HG02759 (cell line): ENCODE results near the gene MAPKAPK5.
A peak's percentile ranks its signal among the peaks of the same experiment; 100 is the strongest.
"Not testable (repeated sequence)": the region's sequence is repeated elsewhere in the genome, so short reads cannot be mapped to it uniquely, and the experiment has no call there.

ENCODE experiments used
- ATAC-seq: cut with Tn5 transposase; IDR thresholded peaks from one replicate; pipeline ENCODE4 v1.9.1; 2021; ENCODE audit warnings: mild to moderate bottlenecking, moderate library complexity; ENCODE audit not compliant: unreplicated experiment

The MAPKAPK5 gene

GRCh38 chr12:111841750-111842555 is at the start of gene MAPKAPK5:
MAPKAPK5 (plus strand) TSS chr12:111842228; CDS start chr12:111842734, 506 bp downstream.
- peak; percentile 85 for ATAC-seq

- no peak for ATAC-seq
These were observed 49.2 kb upstream of the MAPKAPK5 start for GRCh38 chr12:111792856-111793235.

- no peak for ATAC-seq
These were observed 43.8 kb upstream of the MAPKAPK5 start for GRCh38 chr12:111798182-111798581.

- no peak for ATAC-seq
These were observed 42.3 kb upstream of the MAPKAPK5 start for GRCh38 chr12:111799758-111800157.

- ATAC-seq, result no peak
These were observed 38.9 kb upstream of the MAPKAPK5 start for GRCh38 chr12:111803038-111803626.

GRCh38 chr12:111803851-111804250 is 38.2 kb upstream of the MAPKAPK5 start:
- ATAC-seq, result no peak

GRCh38 chr12:111806304-111806703 is 35.7 kb upstream of the MAPKAPK5 start:
- no peak for ATAC-seq

- ATAC-seq, result no peak
These were observed 34.8 kb upstream of the MAPKAPK5 start for GRCh38 chr12:111807232-111807631.

- ATAC-seq, result peak; percentile 61
These were observed 28.9 kb upstream of the MAPKAPK5 start for GRCh38 chr12:111812881-111813741.

GRCh38 chr12:111816065-111816615 is 25.9 kb upstream of the MAPKAPK5 start:
- ATAC-seq, result no peak

- ATAC-seq, result not testable (repeated sequence)
These were observed 25.1 kb upstream of the MAPKAPK5 start for GRCh38 chr12:111816898-111817297.

GRCh38 chr12:111818340-111818739 is 23.7 kb upstream of the MAPKAPK5 start:
- no peak for ATAC-seq

- ATAC-seq, result no peak
These were observed 22.6 kb upstream of the MAPKAPK5 start for GRCh38 chr12:111819191-111820158.

GRCh38 chr12:111820828-111821227 is 21.2 kb upstream of the MAPKAPK5 start:
- ATAC-seq, result not testable (repeated sequence)

- no peak for ATAC-seq
These were observed 19.1 kb upstream of the MAPKAPK5 start for GRCh38 chr12:111822886-111823285.

- no peak for ATAC-seq
These were observed 18.1 kb upstream of the MAPKAPK5 start for GRCh38 chr12:111823891-111824290.

- ATAC-seq, result not testable (repeated sequence)
These were observed 17.7 kb upstream of the MAPKAPK5 start for GRCh38 chr12:111824312-111824711.

GRCh38 chr12:111825509-111825908 is 16.5 kb upstream of the MAPKAPK5 start:
- no peak for ATAC-seq

- ATAC-seq, result no peak
These were observed 15.7 kb upstream of the MAPKAPK5 start for GRCh38 chr12:111826316-111826715.

GRCh38 chr12:111826992-111827391 is 15.0 kb upstream of the MAPKAPK5 start:
- ATAC-seq, result no peak
